ENCODE results near the gene GYPA. TPM values are rescaled to one million over a fixed set of nuclear protein-coding genes. Genes with fewer than 3 reads are reported as not detected.
"Not testable (repeated sequence)": the region's sequence is repeated elsewhere in the genome, so short reads cannot be mapped to it uniquely, and the experiment has no call there.

The GYPA gene
- total and polyA plus RNA-seq, 10 of the 15 experiments (the other 5 are each of a cell fraction or from before 2014, with no cell fraction given), result not detected

- H3K79me2 ChIP-seq (ENCODE audit: control insufficient read depth, insufficient read depth, low read length); BruUV-seq (replicated peaks); DNase-seq (ENCODE audit: low read depth, low spot score); in situ Hi-C loops (cut with MboI); H3K9ac ChIP-seq (ENCODE audit: control insufficient read depth, insufficient read depth, low read length); H4K20me1 ChIP-seq (ENCODE audit: control insufficient read depth, insufficient read depth); H3K4me1 ChIP-seq (ENCODE audit: control insufficient read depth, insufficient read depth, low read length); POLR2A ChIA-PET; H3K4me3 ChIP-seq; H3K9me3 ChIP-seq (replicated peaks; ENCODE audit: control insufficient read depth, insufficient read depth, low read length); H2AFZ ChIP-seq (ENCODE audit: control insufficient read depth, low read depth, low read length); H3K27ac ChIP-seq (ENCODE audit: control insufficient read depth, insufficient read depth); H3K27me3 ChIP-seq (replicated peaks in 1 of 2; ENCODE audit: control insufficient read depth in 2 of 2, insufficient read depth in 2 of 2, low read length in 1 of 2); RAD21 ChIA-PET (ENCODE audit: unreplicated experiment); SMC1A ChIA-PET (ENCODE audit: uncharacterized antibody, unreplicated experiment); H3K36me3 ChIP-seq (ENCODE audit: control insufficient read depth in 2 of 2, insufficient read depth in 2 of 2, low read length in 1 of 2); FAIRE-seq; H3K4me2 ChIP-seq (ENCODE audit: control insufficient read depth, insufficient read depth): not testable (repeated sequence)
- TF ChIP-seq CTCF (IDR thresholded peaks at IDR 0.05 in 2 of 3, conservative IDR thresholded peaks at IDR 0.05 in 1 of 3; ENCODE audit: control insufficient read depth in 2 of 3, extremely low read depth in 1 of 3, insufficient read depth in 1 of 3, low read depth in 3 of 3, low read length in 3 of 3), result peak; percentile 51 to 58 (median 57)
- peak; percentile 21; the same call in 1 of the 2 replicates for TF ChIP-seq SMC3 (IDR thresholded peaks at IDR 0.05; ENCODE audit: borderline replicate concordance, low read length)
- peak; percentile 51 for TF ChIP-seq RAD21 (IDR thresholded peaks at IDR 0.05; ENCODE audit: insufficient read depth, low read depth, low read length)
- intact Hi-C loops (cut with micrococcal nuclease; ENCODE audit: unreplicated experiment), result loop anchor here (2.0 to 10.0 kb wide), 2 partner anchors 368 to 588 kb away; no protein-coding TSS in a partner anchor
- peak; percentile 83 for ATAC-seq
- CTCF ChIA-PET, result interaction anchor here (0.9 kb wide), 1 partner anchor 110 kb away, joined by 3 read pairs; no protein-coding TSS in a partner anchor
- 33% methylated on average over 3 of the region's 4 CpGs for WGBS (ENCODE audit: insufficient coverage, insufficient replicate concordance, low lambda C conversion rate, missing lambda C conversion rate)
Observed at GRCh38 chr4:144142690-144143326, 2.3 kb upstream of the GYPA start.

- Histone ChIP-seq H3K9ac (ENCODE audit: control insufficient read depth, insufficient read depth, low read length) (no peak overlapping the region), H4K20me1 (ENCODE audit: control insufficient read depth, insufficient read depth) (no peaks in the 10 kb centered on the region), H3K27me3 (replicated peaks in 1 of 2; ENCODE audit: control insufficient read depth in 2 of 2, insufficient read depth in 2 of 2, low read length in 1 of 2) (no peaks in the 10 kb centered on the region), H3K4me1 (ENCODE audit: control insufficient read depth, insufficient read depth, low read length) (no peaks in the 10 kb centered on the region), H3K4me2 (ENCODE audit: control insufficient read depth, insufficient read depth) (no peak overlapping the region), H2AFZ (ENCODE audit: control insufficient read depth, low read depth, low read length) (no peak overlapping the region), H3K4me3 (no peak overlapping the region), H3K27ac (ENCODE audit: control insufficient read depth, insufficient read depth) (no peak overlapping the region), H3K79me2 (ENCODE audit: control insufficient read depth, insufficient read depth, low read length) (no peaks in the 10 kb centered on the region), H3K9me3 (replicated peaks; ENCODE audit: control insufficient read depth, insufficient read depth, low read length) (no peaks in the 10 kb centered on the region), H3K36me3 (ENCODE audit: control insufficient read depth in 2 of 2, insufficient read depth in 2 of 2, low read length in 1 of 2) (no peaks in the 10 kb centered on the region)
- ATAC-seq (no peak), FAIRE-seq (no peak), DNase-seq (ENCODE audit: low read depth, low spot score) (no peak)
- ChIA-PET CTCF (interaction anchor here (0.8 kb wide), 1 partner anchor 40 kb away, joined by 4 read pairs; no protein-coding TSS in a partner anchor), POLR2A (no interaction called here), SMC1A (ENCODE audit: uncharacterized antibody, unreplicated experiment) (no interaction called here), RAD21 (ENCODE audit: unreplicated experiment) (no interaction called here)
- in situ Hi-C loops (cut with MboI), result no loop called here
- BruUV-seq (replicated peaks), result no TSS peak
- 27% methylated on average over 2 of the region's 2 CpGs for WGBS (ENCODE audit: insufficient coverage, insufficient replicate concordance, low lambda C conversion rate, missing lambda C conversion rate)
- intact Hi-C loops (cut with micrococcal nuclease; ENCODE audit: unreplicated experiment), result loop anchor here (10.0 kb wide), 1 partner anchor 587 kb away; no protein-coding TSS in a partner anchor
- no peak for TF ChIP-seq CHD1 (IDR thresholded peaks at IDR 0.05; ENCODE audit: low read depth, low read length)
- TF ChIP-seq KLF5 (IDR thresholded peaks at IDR 0.05; ENCODE audit: partially characterized antibody), result no peak
- TF ChIP-seq YBX1 (IDR thresholded peaks at IDR 0.05), result no peak
- TF ChIP-seq SRF (IDR thresholded peaks at IDR 0.05; ENCODE audit: low read depth in 2 of 2, low read length in 2 of 2), result no peak
- TF ChIP-seq SMAD5 (IDR thresholded peaks at IDR 0.05; ENCODE audit: low read depth), result no peak
- TF ChIP-seq HSF1 (IDR thresholded peaks at IDR 0.05; ENCODE audit: low read depth, low read length), result no peak
- TF ChIP-seq RELB (IDR thresholded peaks at IDR 0.05; ENCODE audit: low read depth), result no peak
- TF ChIP-seq TCF3 (IDR thresholded peaks at IDR 0.05; ENCODE audit: borderline replicate concordance, insufficient read depth, low read depth, low read length), result no peak
- TF ChIP-seq SP1 (IDR thresholded peaks at IDR 0.05; ENCODE audit: low read depth, low read length), result no peak
Observed at GRCh38 chr4:144141493-144141892, 975 bp upstream of the GYPA start.
